ENCODE data around the gene TCP11L2.

The TCP11L2 gene

GRCh38 chr12:106392759-106393158, 90.2 kb downstream of the TCP11L2 start:
- no peak for DNase-seq (ENCODE audit: low read depth in 2 of 2, low spot score in 1 of 2)

All from stimulated activated CD8-positive, alpha-beta memory T cell treated with anti-CD3 and anti-CD28 coated beads, Interleukin-4, amount 100 ng/mL, for 4 hours (primary cell).